Bronchial smooth muscle cell (primary cell): Measurements from ENCODE around the gene TIGD1. TPM values are rescaled to one million over a fixed set of nuclear protein-coding genes. Genes with fewer than 3 reads are reported as not detected.

Experiments used
- total RNA-seq: library from RNA; depleted of rRNA; stranded (reverse); fragments of >200 nt; gene quantifications from 2 replicates; pipeline ENCODE4 v1.2.1, GENCODE V29; 2014

TIGD1 gene
- 2.2 and 2.5 TPM in 2 replicates for total RNA-seq

DNA sequence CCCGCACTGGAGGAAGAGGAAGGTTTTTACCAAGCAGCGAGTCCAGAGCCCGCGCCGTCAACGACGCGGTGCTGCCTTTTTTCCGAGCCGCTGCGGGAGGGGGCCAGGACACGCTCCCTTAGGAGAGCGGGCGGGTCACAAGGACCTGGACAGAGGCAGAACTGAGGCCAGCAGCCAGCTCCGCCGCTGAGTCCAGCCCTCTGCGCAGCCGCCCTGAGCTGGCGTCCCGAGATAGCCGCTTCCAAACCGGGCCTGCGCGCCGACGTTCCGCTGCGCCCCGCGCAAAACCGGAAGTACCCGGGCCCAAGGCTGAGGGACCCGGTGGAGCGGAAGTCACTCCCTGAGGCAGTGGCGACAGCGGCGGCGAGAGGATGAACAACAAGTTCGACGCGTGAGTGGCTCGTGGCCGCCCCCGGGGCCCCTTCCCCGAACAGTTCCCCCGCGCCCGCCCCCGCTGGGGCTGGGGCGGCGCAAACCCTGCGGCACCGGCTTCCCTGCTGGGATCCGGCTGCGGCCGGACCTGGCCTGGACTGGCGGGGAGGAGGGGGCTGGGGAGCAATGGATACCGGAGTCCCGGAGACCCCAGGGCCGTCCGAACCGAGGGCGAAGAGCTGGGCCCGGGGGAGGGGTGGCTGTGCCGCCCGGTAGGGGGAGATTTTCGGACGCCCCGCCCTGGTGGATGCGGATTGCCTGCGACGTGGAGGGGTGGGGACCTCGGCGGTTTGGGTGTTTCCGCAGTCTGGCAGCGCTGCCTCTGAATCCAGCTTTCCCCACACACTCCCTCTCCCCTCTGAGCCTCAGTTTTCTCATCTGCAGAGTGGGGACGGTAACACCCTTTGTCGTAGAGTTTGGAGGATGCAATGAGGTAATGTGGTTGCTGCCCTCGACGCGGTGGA, at the start of gene TIGD1, which contains the start of gene EIF4E2:
TSS of gene TIGD1 (minus strand) at position 204 of the 896 bp plus-strand sequence. CDS start 675 bp downstream, outside the sequence.
TSS of gene EIF4E2 (plus strand) at position 336 of the 896 bp plus-strand sequence. CDS start at position 372, 36 bp downstream.

DNA sequence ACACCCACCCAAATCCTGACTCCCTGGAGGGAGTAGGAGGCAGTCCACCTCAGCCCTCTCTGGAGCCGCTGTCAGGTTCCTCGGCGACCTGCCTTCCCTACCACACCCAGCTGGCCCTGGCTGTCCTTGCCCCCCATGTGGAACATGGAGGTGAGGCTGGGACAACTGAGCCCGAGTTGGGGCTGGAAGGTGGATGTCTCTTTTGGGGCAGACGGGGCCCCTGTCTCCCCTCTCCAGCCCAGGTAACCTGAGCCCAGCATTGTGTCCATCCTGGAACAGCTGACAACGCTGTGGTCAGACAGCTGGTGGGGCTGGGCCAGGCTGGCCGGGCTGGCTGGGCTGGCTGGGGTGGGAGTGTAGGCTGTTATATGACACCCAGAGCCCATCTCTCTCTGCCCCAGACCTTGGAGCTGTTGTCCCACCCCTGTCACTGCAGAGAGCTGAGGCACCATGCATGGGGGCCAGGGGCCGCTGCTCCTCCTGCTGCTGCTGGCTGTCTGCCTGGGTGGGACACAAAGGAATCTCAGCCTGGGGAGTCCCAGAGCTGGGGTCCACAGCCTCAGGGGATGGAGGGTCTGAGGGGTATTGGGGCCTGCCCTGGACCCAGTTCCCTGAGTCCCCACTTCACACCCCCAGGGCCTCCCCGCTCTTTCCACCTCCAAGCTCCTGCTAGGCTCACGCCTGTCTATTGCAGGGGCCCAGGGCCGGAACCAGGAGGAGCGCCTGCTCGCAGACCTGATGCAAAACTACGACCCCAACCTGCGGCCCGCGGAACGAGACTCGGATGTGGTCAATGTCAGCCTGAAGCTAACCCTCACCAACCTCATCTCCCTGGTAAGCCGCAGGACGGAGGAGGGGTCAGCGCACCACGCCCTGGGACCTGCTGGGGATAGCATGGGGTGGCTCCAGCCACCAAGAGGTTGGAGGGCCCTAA, 10.8 kb downstream of the TIGD1 start, which contains the start of gene CHRNG:
TSS of gene CHRNG (plus strand) at position 395 of the 934 bp plus-strand sequence. CDS start at position 451, 56 bp downstream.

DNA sequence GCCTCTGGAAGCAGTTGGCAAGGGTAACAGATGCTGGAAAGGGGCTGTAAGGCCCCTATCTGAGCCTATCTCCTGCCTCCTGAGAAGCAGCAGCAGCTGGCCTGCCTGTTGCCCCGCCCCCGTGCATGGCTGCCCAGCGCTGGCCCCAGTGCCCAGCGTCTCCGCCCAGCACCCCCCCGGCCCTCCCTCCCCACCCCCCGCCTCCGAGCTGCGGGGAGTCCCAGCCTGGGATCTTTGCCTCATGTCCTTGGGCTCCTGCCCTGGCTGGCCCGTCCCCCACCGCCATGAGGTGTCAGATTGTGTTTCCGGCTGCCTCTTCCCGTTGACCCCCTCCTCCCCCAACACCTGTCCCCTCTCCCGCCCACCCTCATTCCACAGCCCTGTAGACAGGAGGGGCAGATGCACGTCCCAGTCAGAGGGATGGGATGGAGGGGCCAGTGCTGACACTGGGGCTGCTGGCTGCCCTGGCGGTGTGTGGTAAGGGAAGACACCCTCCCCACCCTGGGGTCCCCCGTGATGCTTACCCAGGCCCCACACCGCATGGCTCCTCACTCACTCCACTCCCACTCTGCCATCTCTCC, 24.5 kb downstream of the TIGD1 start, which contains the start of gene CHRND:
TSS of gene CHRND (plus strand) at position 370 of the 581 bp plus-strand sequence. CDS start at position 426, 56 bp downstream.

DNA sequence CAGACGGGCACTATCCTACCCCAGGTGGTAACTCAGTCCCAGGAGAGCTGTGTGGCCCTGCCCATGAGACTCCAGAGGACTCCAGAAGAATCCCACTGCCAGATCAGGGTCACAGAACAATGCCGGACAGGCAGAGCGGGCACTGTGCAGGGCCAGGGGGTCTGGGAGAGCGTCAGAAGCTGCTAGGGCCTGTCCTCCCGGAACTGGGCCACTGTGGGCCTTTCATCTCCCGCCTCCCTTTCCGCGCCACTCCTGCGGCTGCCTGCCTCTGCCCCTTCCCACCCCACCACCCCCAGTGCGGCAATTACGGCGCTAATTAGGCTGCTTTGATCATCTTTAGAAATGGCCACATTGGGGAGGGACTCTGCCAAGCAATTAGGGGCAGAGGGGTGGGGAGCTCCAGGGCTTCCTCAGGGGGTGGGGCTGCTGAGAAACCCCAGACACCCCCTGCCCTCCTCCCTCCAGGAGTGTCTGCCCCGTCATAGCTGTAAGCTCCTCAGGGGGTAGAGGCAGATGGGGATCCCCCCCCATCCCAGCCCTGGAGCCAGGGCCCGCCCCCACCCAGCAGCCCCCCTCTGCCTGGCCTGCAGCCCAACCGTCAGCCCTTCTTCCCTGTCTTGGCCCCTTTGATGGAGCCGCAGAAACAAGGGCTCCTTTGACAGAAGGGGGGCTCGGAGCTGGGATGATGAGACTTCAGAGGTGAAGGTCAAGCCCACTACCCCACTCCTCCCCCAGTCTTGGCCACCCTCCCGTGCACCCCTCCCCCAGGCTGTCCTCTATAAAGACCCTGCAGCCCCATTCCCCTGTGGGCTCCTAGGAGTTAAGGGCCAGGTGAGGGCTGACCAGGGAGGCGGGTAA, 30.5 kb downstream of the TIGD1 start, which contains the start of gene PRSS56:
TSS of gene PRSS56 (plus strand) at position 808 of the 858 bp plus-strand sequence. CDS start 211 bp downstream, outside the sequence.

Other genes starting within 250 kb of the TIGD1 start
- not detected in 2 replicates for gene ALPP, start 171.8 kb downstream of the TIGD1 start, total RNA-seq
- gene ALPG, start 143.7 kb downstream of the TIGD1 start, total RNA-seq: not detected in 2 replicates
- not detected in 2 replicates for gene ALPI, start 94.4 kb downstream of the TIGD1 start, total RNA-seq
- gene ECEL1, start 62.7 kb downstream of the TIGD1 start, total RNA-seq: not detected in 2 replicates
- not detected in 2 replicates for gene PRSS56, start 30.2 kb downstream of the TIGD1 start, total RNA-seq
- gene CHRND, start 24.4 kb downstream of the TIGD1 start, total RNA-seq: not detected in 2 replicates
- gene CHRNG, start 10.9 kb downstream of the TIGD1 start, total RNA-seq: not detected in 2 replicates
- gene EIF4E2, start 132 bp upstream of the TIGD1 start, total RNA-seq: 142 and 199 TPM in 2 replicates
- gene EFHD1, start 83.0 kb upstream of the TIGD1 start, total RNA-seq: not detected in 2 replicates
- gene GIGYF2, start 146.8 kb upstream of the TIGD1 start, total RNA-seq: 44.6 and 67.7 TPM in 2 replicates
- not detected in 2 replicates for gene KCNJ13, start 226.0 kb upstream of the TIGD1 start, total RNA-seq